ENCODE results near the gene SNCB.

SNCB gene

DNA sequence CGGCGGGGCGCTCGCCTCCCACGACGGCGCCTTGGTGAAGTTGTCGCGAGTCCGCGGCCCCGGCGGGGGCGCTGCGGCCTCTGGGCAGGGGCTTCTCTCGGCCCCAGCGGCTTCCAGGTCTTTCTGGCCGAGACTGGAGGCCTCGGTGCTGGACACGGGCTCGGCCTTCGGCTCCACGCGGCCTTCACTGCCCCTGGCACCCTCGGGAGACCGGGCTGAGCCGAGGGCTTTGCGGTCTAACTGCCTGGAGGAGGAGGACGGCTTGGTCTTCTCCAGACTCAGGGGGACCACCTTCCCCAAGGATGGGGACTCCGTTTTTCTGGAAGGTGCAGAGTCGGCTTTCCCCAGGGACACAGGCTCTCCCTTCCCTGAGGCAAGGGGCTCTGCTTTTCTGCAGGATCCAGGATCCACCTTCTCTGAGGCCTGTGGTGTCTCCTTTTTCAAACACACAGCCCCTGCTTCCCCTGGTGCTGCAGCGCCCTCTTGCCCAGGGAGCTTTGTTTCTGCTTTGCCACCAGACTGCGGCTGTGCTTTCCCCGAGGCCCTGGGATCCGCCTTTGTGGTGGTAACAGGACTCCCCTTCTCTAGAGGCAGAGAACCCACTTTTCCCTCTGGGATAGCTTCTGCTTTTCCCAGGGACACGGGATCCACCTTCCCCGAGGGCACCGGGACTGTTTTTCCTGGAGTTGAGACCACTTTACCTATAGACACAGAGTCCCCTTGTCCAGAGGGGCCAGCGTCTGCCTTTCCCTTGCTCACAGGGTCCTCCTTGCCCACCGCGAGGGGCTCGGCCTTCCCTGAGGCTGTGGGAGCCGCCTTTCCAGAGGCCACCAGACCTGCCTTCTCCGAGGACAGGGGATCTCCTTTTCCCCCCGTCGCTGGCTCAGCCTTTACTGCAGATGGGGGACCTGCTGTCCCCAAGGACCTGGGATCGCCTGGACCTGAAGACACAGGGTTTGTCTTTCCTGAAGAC, 32.6 kb downstream of the SNCB start:
- no peaks in the 10 kb centered on the region for H4K20me1 ChIP-seq (ENCODE audit: insufficient read depth, low read length, poor library complexity, severe bottlenecking)
- no peak for TF ChIP-seq CTCF (conservative IDR thresholded peaks at IDR 0.05; ENCODE audit: low read length)
- no peak for TF ChIP-seq EZH2phosphoT487 (IDR thresholded peaks at IDR 0.05; ENCODE audit: borderline replicate concordance)
- H3K27me3 ChIP-seq (ENCODE audit: insufficient read depth, low read length, poor library complexity, severe bottlenecking), result no peaks in the 10 kb centered on the region
- H3K36me3 ChIP-seq (ENCODE audit: insufficient read depth, low read length), result no peaks in the 10 kb centered on the region
- no peaks in the 10 kb centered on the region for H3K9me2 ChIP-seq (replicated peaks; ENCODE audit: low read depth, low read length)
- H3K9ac ChIP-seq (ENCODE audit: low read depth, low read length, poor library complexity, severe bottlenecking), result no peak overlapping the region
- no peaks in the 10 kb centered on the region for H3K79me2 ChIP-seq (ENCODE audit: insufficient read depth, low read length)
- no peaks in the 10 kb centered on the region for H3F3A ChIP-seq (ENCODE audit: low read depth)
- H3K9me3 ChIP-seq (ENCODE audit: insufficient read depth, low read depth, low read length), result no peaks in the 10 kb centered on the region
- no peaks in the 10 kb centered on the region for H3K4me1 ChIP-seq (ENCODE audit: insufficient read depth, low read length, poor library complexity, severe bottlenecking)
- no peak overlapping the region for H2AFZ ChIP-seq (ENCODE audit: low read length)
- H3K4me2 ChIP-seq (ENCODE audit: low read depth, low read length, poor library complexity, severe bottlenecking), result no peak overlapping the region
- no peak overlapping the region for H3K4me3 ChIP-seq (ENCODE audit: low read length, poor library complexity, severe bottlenecking)

GRCh38 chr5:176596689-176597416, 33.5 kb downstream of the SNCB start:
- Histone ChIP-seq H3K4me3 (ENCODE audit: low read length, poor library complexity, severe bottlenecking) (no peak overlapping the region), H4K20me1 (ENCODE audit: insufficient read depth, low read length, poor library complexity, severe bottlenecking) (no peaks in the 10 kb centered on the region), H2AFZ (ENCODE audit: low read length) (no peak overlapping the region), H3K4me2 (ENCODE audit: low read depth, low read length, poor library complexity, severe bottlenecking) (no peak overlapping the region), H3K9me2 (replicated peaks; ENCODE audit: low read depth, low read length) (no peaks in the 10 kb centered on the region), H3K79me2 (ENCODE audit: insufficient read depth, low read length) (no peaks in the 10 kb centered on the region), H3K27me3 (ENCODE audit: insufficient read depth, low read length, poor library complexity, severe bottlenecking) (no peaks in the 10 kb centered on the region), H3K4me1 (ENCODE audit: insufficient read depth, low read length, poor library complexity, severe bottlenecking) (no peaks in the 10 kb centered on the region), H3F3A (ENCODE audit: low read depth) (no peaks in the 10 kb centered on the region), H3K9ac (ENCODE audit: low read depth, low read length, poor library complexity, severe bottlenecking) (no peak overlapping the region), H3K9me3 (ENCODE audit: insufficient read depth, low read depth, low read length) (no peaks in the 10 kb centered on the region), H3K36me3 (ENCODE audit: insufficient read depth, low read length) (no peaks in the 10 kb centered on the region)
- TF ChIP-seq CTCF (conservative IDR thresholded peaks at IDR 0.05; ENCODE audit: low read length) (no peak), EZH2phosphoT487 (IDR thresholded peaks at IDR 0.05; ENCODE audit: borderline replicate concordance) (no peak)

GRCh38 chr5:176596069-176596644, 34.2 kb downstream of the SNCB start:
- Histone ChIP-seq H3K9ac (ENCODE audit: low read depth, low read length, poor library complexity, severe bottlenecking) (no peak overlapping the region), H3K9me2 (replicated peaks; ENCODE audit: low read depth, low read length) (no peaks in the 10 kb centered on the region), H3K4me3 (ENCODE audit: low read length, poor library complexity, severe bottlenecking) (no peak overlapping the region), H2AFZ (ENCODE audit: low read length) (no peak overlapping the region), H3K4me2 (ENCODE audit: low read depth, low read length, poor library complexity, severe bottlenecking) (no peak overlapping the region), H4K20me1 (ENCODE audit: insufficient read depth, low read length, poor library complexity, severe bottlenecking) (no peaks in the 10 kb centered on the region), H3K9me3 (ENCODE audit: insufficient read depth, low read depth, low read length) (no peaks in the 10 kb centered on the region), H3K36me3 (ENCODE audit: insufficient read depth, low read length) (no peaks in the 10 kb centered on the region), H3K79me2 (ENCODE audit: insufficient read depth, low read length) (no peaks in the 10 kb centered on the region), H3K4me1 (ENCODE audit: insufficient read depth, low read length, poor library complexity, severe bottlenecking) (no peaks in the 10 kb centered on the region), H3K27me3 (ENCODE audit: insufficient read depth, low read length, poor library complexity, severe bottlenecking) (no peaks in the 10 kb centered on the region), H3F3A (ENCODE audit: low read depth) (no peaks in the 10 kb centered on the region)
- TF ChIP-seq EZH2phosphoT487 (IDR thresholded peaks at IDR 0.05; ENCODE audit: borderline replicate concordance), result no peak
- no peak for TF ChIP-seq CTCF (conservative IDR thresholded peaks at IDR 0.05; ENCODE audit: low read length)

Measured in Loucy (cell line).